SK-N-MC (cell line): ENCODE data around the gene MASP2.

Experiments
- EZH2 ChIP-seq: fragments of 200-600 bp; sonication (generic); IDR thresholded peaks from one replicate; pipeline ENCODE4 v1.6.1; 2017; ENCODE audit warnings: antibody characterized with exemption
- FOXP2 ChIP-seq: optimal IDR thresholded peaks from 2 replicates; pipeline ENCODE3; 2011; ENCODE audit warnings: mild to moderate bottlenecking, moderate library complexity; ENCODE audit not compliant: insufficient read depth; ENCODE audit errors: extremely low read length, control extremely low read depth
- POLR2AphosphoS5 ChIP-seq: IDR thresholded peaks from 2 replicates; pipeline ENCODE4 v1.6.1; 2012; ENCODE audit warnings: mild to moderate bottlenecking, low read depth, low read length, borderline replicate concordance

DNA sequence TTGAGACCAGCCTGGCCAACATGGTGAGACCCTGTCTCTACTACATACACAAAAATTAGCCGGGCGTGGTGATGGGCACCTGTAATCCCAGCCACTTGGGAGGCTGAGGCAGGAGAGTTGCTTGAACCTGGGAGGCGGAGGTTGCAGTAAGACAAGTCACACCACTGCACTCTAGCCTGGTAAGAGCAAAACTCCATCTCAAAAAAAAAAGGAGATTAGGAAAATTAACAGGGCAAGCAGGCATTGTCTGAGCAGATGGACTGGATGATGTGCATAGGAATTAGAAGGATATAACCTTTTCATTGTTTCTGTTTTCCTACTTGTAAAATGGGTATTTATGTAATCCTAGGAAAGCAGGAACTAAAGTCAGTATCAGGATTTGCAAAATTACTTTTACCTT is 19.0 kb downstream of the MASP2 start:
- TF ChIP-seq EZH2 (no peak), POLR2AphosphoS5 (no peak), FOXP2 (no peak)
